Ramos (cell line): ENCODE results near the gene C16orf90.
"Not testable (repeated sequence)": the region's sequence is repeated elsewhere in the genome, so short reads cannot be mapped to it uniquely, and the experiment has no call there.

ENCODE experiments used
- in situ Hi-C: fragments of 300-500 bp; cut with MboI; formaldehyde crosslinking; loops from one replicate; pipeline ENCODE4 v1.14.3; 2022; ENCODE audit warnings: low sequenced_read_pairs; ENCODE audit not compliant: unreplicated experiment

Gene C16orf90

GRCh38 chr16:3485821-3486505, 9.3 kb downstream of the C16orf90 start:
- in situ Hi-C loops = no loop called here

GRCh38 chr16:3485097-3485745, 10.1 kb downstream of the C16orf90 start:
- in situ Hi-C loops = no loop called here

GRCh38 chr16:3484318-3485096, 10.8 kb downstream of the C16orf90 start:
- in situ Hi-C loops = no loop called here

- in situ Hi-C loops = no loop called here
These were observed 12.5 kb downstream of the C16orf90 start for GRCh38 chr16:3482659-3483241.

GRCh38 chr16:3481696-3482658, 13.3 kb downstream of the C16orf90 start:
- in situ Hi-C loops = no loop called here

GRCh38 chr16:3480901-3481695, 14.2 kb downstream of the C16orf90 start:
- in situ Hi-C loops = no loop called here

GRCh38 chr16:3479654-3480216, 15.6 kb downstream of the C16orf90 start:
- in situ Hi-C loops = no loop called here

- in situ Hi-C loops = no loop called here
These were observed 16.9 kb downstream of the C16orf90 start for GRCh38 chr16:3478242-3478925.

GRCh38 chr16:3476409-3476808, 18.9 kb downstream of the C16orf90 start:
- in situ Hi-C loops = no loop called here

- in situ Hi-C loops = no loop called here
These were observed 19.5 kb downstream of the C16orf90 start for GRCh38 chr16:3475604-3476375.

GRCh38 chr16:3474870-3475269, 20.4 kb downstream of the C16orf90 start:
- in situ Hi-C loops = not testable (repeated sequence)

GRCh38 chr16:3474136-3474779, 21.0 kb downstream of the C16orf90 start:
- in situ Hi-C loops = no loop called here

GRCh38 chr16:3473596-3473943, 21.7 kb downstream of the C16orf90 start:
- in situ Hi-C loops = not testable (repeated sequence)

GRCh38 chr16:3472878-3473595, 22.3 kb downstream of the C16orf90 start:
- in situ Hi-C loops = no loop called here

GRCh38 chr16:3471518-3472176, 23.6 kb downstream of the C16orf90 start:
- in situ Hi-C loops = no loop called here

GRCh38 chr16:3470723-3471122, 24.6 kb downstream of the C16orf90 start:
- in situ Hi-C loops = no loop called here
